GM12874 (cell line): ENCODE results near the gene SERPING1.

Experiments
- TF ChIP-seq, protein P1 (sequence below): IDR thresholded peaks from 2 replicates; pipeline ENCODE4 v1.5.1; 2011; ENCODE audit warnings: low read depth, mild to moderate bottlenecking, control low read depth, low read length, moderate library complexity; ENCODE audit not compliant: insufficient read depth

SERPING1 gene

DNA sequence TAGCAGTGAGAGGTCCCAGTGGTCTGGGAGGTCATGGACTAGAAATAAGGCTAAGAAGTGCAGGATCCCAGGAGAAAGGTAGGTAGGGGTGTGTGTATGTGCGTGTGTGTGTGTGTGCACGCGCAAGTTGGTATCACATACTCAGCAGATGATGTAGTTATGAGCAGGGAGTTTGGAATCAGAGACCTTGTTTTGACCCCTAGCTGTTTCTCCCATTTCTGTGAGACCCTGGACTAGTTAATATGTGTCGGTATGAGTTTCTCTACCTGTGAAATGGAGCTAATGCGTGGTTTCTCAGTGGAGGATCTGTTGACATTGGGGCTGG, 1.3 kb downstream of the SERPING1 start:
- TF ChIP-seq, protein P1, sequence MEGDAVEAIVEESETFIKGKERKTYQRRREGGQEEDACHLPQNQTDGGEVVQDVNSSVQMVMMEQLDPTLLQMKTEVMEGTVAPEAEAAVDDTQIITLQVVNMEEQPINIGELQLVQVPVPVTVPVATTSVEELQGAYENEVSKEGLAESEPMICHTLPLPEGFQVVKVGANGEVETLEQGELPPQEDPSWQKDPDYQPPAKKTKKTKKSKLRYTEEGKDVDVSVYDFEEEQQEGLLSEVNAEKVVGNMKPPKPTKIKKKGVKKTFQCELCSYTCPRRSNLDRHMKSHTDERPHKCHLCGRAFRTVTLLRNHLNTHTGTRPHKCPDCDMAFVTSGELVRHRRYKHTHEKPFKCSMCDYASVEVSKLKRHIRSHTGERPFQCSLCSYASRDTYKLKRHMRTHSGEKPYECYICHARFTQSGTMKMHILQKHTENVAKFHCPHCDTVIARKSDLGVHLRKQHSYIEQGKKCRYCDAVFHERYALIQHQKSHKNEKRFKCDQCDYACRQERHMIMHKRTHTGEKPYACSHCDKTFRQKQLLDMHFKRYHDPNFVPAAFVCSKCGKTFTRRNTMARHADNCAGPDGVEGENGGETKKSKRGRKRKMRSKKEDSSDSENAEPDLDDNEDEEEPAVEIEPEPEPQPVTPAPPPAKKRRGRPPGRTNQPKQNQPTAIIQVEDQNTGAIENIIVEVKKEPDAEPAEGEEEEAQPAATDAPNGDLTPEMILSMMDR, result no peak

DNA sequence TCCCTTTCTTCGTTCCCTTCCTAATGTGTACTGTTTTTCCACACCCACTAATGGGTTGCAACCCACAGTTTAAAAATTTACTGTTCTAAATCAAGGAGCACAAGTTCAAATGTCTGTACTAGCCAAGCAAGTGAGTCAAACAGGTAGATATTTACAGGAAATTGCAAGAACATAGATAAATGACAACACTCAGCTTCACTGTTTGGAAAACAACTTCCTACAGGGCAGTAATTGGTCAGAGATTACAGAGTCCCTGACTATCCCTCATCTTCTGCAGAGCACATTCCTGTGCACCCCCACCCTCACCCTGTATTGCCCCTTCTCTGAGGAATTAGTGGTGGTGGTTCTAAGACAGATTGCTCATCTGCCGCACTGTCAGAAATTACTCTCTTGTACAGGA, 1.9 kb downstream of the SERPING1 start:
- TF ChIP-seq, protein P1, result no peak

DNA sequence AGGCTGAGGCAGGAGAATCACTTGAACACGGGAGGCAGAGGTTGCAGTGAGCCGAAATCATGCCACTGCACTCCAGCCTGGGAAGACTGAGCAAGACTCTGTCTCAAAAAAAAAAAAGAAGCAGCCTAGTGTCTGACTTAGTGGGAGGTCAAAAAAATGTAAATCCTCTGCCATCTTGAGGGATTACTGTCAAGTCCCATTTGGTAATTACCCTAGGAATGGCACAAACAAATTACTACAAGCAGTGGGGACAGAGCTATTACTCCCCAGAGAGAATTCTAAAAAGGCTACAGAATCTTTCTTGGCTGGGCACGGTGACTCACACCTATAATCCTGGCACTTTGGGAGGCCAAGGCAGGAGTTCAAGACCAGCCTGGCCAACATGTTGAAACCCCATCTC, 3.8 kb downstream of the SERPING1 start:
- TF ChIP-seq, protein P1, result no peak

DNA sequence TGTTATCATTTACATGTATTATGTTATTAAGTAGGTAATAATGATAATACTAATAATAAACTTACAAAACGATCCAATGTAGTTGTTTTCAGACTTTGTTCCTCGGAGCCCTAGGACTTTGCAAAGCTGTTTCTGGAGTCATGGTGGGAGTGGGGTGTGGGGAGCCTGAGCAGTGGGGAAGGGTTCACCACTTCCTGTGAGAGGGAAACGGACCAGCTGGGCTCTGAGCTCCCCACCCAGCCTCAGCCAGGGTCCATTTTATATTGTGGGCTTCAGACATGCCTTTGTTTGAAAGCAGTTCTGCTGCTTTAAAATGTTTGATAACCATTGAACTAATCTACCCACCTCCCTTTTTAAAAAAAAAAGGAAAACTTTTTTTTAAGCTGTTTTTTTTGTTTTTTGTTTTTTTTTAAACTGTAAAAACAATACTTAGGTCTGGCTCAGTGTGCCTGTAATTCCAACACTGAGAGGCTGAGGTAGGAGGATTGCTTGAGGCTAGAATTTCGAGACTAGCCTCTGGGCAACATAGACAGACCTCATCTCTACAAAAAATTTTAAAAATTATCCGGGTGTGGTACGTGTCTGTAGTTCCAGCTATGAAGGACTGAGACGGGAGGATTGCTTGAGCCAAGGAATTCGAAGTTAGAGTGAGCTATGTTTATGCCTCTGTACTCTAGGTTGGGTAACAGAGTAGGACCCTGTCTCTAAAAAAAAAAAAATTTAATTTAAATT, 7.0 kb downstream of the SERPING1 start:
- TF ChIP-seq, protein P1, result no peak

DNA sequence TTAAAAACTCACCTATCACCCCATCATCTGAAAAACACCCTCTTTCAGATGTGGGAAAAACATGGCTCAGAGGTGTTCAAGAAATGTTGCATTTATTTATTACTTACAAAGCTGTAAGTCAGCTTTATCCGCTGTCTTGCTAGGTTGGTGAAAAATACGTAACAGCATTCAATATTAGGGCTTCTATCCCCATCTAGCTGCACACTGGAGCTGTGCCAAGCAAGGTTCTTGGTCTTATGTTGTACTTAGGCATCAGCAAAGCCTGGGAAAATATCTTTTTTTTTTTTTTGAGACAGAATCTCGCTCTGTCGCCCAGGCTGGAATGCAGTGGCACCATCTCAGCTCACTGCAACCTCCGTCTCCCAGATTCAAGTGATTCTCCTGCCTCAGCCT, 7.5 kb downstream of the SERPING1 start:
- TF ChIP-seq, protein P1, result no peak

DNA sequence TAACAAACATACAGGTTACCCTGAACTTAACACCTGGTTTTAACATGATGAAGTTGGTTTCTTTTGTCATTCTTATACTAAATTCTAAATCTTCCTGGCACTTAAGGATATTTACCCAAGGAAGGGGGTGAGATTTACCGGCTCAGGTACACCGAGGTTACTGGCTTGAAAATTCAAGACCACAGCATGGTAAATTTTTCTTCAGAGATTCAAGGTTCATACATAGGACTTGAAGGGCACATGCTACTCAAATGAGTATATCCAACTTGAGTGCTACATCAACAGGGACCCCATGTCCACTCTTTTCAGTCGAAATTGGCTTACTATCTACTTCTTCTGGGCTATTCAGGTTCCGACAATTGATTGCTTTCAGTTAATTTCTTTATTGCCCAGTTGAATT, 12.7 kb downstream of the SERPING1 start:
- TF ChIP-seq, protein P1, result no peak

DNA sequence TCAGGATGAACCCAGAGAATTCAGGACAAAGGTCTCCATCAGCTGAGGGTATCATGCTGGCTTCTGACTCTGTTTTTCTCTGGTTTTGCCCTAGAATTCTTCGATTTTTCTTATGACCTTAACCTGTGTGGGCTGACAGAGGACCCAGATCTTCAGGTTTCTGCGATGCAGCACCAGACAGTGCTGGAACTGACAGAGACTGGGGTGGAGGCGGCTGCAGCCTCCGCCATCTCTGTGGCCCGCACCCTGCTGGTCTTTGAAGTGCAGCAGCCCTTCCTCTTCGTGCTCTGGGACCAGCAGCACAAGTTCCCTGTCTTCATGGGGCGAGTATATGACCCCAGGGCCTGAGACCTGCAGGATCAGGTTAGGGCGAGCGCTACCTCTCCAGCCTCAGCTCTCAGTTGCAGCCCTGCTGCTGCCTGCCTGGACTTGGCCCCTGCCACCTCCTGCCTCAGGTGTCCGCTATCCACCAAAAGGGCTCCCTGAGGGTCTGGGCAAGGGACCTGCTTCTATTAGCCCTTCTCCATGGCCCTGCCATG, 16.8 kb downstream of the SERPING1 start:
- TF ChIP-seq, protein P1, result no peak

DNA sequence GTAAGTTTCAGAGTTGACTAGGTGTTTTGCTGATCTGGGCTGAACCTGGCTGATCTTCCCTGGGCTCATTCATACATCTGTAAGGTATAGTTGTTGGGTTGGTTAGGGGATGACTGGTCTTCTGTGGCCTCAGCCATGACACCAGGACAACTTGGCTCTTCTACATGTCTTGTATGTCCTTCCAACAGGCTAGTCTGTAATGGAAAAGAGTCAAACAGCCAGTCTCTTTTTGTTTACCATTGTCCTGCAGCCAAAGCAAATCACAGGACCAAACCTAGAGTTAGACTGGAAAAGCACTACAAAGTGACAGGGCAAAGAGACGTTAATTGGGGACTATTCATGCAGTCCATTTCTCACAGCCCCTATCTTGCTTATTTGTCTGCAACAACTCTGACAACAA, 17.8 kb downstream of the SERPING1 start:
- TF ChIP-seq, protein P1, result no peak
